Muscle of leg (tissue), 11 donors: ENCODE data around the gene RSPH9. TPM values are rescaled to one million over a fixed set of nuclear protein-coding genes. Genes with fewer than 3 reads are reported as not detected.
A peak's percentile ranks its signal among the peaks of the same experiment; 100 is the strongest.

ENCODE experiments used
- DNase-seq: peaks from one replicate; pipeline ENCODE4 v3.0.0; 2013
- H3K27ac ChIP-seq: one replicate; pipeline ENCODE4 v1.5.1; 2013; ENCODE audit warnings: mild to moderate bottlenecking, low read length, control low read depth
- H3K27me3 ChIP-seq: one replicate; pipeline ENCODE4 v1.6.1; 2013; ENCODE audit warnings: low read length; ENCODE audit not compliant: control insufficient read depth, insufficient read depth
- H3K36me3 ChIP-seq: one replicate; pipeline ENCODE4 v1.6.1; 2013; ENCODE audit warnings: low read length; ENCODE audit not compliant: control insufficient read depth, insufficient read depth
- H3K4me1 ChIP-seq: one replicate; pipeline ENCODE4 v1.6.1; 2013; ENCODE audit warnings: low read length; ENCODE audit not compliant: control insufficient read depth, insufficient read depth
- H3K4me3 ChIP-seq: one replicate; pipeline ENCODE4 v1.5.1; 2013; ENCODE audit warnings: low read length, control low read depth
- H3K9me3 ChIP-seq: replicated peaks from 2 replicates; pipeline ENCODE4 v1.6.1; 2013; ENCODE audit warnings: low read depth, low read length; ENCODE audit not compliant: control insufficient read depth
- WGBS: methylation state at CpG from one replicate; pipeline ENCODE4 v1.1.5; 2013; ENCODE audit warnings: missing lambda C conversion rate; ENCODE audit not compliant: insufficient coverage; 5-methylcytosine and 5-hydroxymethylcytosine counted together
- polyA plus RNA-seq, 8 donors: library from polyadenylated mRNA; unstranded; fragments of 120-200 nt; gene quantifications; one replicate each; pipeline versions ENCODE4 v1.2.1 to v1.2.3, GENCODE V29; 2013; ENCODE audit warnings: inconsistent platforms in 1 of 8, low replicate concordance in 1 of 8; ENCODE audit not compliant: insufficient read length in 8 of 8, insufficient read depth in 1 of 8
- total RNA-seq: library from RNA; stranded (reverse); fragments of 120-200 nt; gene quantifications from one replicate; pipeline ENCODE4 v1.2.4, GENCODE V29; 2013

RSPH9 gene
- total and polyA plus RNA-seq, 9 donors: 0.41 to 1.1 (median 0.78) TPM

- Histone ChIP-seq H3K36me3 (no peaks in the 10 kb centered on the region), H3K27me3 (peaks cover 6% of the 10 kb centered on the region), H3K27ac (peak overlapping the region; percentile 35), H3K4me3 (no peak overlapping the region), H3K9me3 (no peaks in the 10 kb centered on the region), H3K4me1 (peaks cover 55% of the 10 kb centered on the region)
- 74% methylated on average over 6 of the region's 13 CpGs for WGBS
- DNase-seq: no peak
Measured at GRCh38 chr6:43718387-43719105, 73.7 kb downstream of the RSPH9 start.

DNA sequence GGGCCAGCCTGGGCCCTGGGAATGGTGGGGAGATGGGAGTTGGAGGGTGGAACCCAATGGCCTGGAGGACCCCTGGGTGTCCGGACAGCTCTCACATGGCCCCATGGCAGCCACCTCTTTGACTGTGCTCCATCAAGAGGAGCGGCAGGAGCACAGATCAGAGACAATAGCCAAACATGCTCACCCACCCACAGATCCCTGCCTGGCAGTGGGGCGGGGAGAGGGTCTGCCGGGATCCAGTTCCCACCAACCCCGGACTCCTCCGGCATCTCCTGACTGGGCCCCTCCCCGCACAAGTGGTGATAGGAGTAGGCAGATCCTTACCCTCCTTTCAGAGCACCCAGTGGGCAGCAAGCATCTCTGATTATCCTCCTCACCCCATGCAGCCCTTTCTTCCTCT lies 74.7 kb downstream of the RSPH9 start:
- Histone ChIP-seq H3K9me3 (no peaks in the 10 kb centered on the region), H3K36me3 (no peaks in the 10 kb centered on the region), H3K27ac (no peak overlapping the region), H3K4me3 (no peak overlapping the region), H3K27me3 (peaks cover 6% of the 10 kb centered on the region), H3K4me1 (peaks cover 50% of the 10 kb centered on the region)
- WGBS: 88% methylated on average over 3 of the region's 7 CpGs
- DNase-seq: no peak

DNA sequence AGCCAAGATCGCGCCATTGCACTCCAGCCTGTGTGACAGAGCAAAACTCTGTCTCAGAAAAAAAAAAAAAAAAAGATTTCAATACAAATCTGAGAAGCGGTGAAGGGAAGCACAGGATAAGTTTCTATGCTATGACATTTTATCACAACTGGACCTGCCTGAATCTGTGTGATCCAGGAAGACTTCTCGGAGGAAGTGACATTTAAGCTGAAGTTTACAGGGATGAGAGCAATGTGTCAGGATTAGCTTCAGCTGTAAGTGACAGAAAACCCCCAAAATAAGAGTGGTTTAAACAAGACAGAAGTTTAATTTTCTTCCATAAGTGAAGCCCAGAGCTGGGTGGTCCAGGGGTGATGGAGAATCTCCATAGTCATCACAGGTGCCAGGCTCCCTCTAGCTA lies 76.2 kb downstream of the RSPH9 start:
- H3K9me3 ChIP-seq: no peaks in the 10 kb centered on the region

More for the DNA sequence above, 76.2 kb downstream of the RSPH9 start:
- H3K27me3 ChIP-seq: peaks cover 8% of the 10 kb centered on the region
- WGBS: 100% methylated on average over 1 of the region's 4 CpGs
- H3K4me1 ChIP-seq: peaks cover 46% of the 10 kb centered on the region
- H3K4me3 ChIP-seq: no peak overlapping the region
- no peak overlapping the region for H3K27ac ChIP-seq
- DNase-seq: no peak
- H3K36me3 ChIP-seq: no peaks in the 10 kb centered on the region

Other genes starting within 250 kb of the RSPH9 start
- 10.7 TPM for gene ABCC10, start 217.5 kb upstream of the RSPH9 start, total RNA-seq
- 10 to 100 TPM; 13.1 to 22.0 (median 14.9) TPM for gene ABCC10, start 217.5 kb upstream of the RSPH9 start, polyA plus RNA-seq
- 2.0 TPM for gene DLK2, start 189.5 kb upstream of the RSPH9 start, total RNA-seq
- gene DLK2, start 189.5 kb upstream of the RSPH9 start, polyA plus RNA-seq: 1 to 10 TPM; 1.7 to 3.5 (median 2.4) TPM
- 15.9 TPM for gene TJAP1, start 167.5 kb upstream of the RSPH9 start, total RNA-seq
- gene TJAP1, start 167.5 kb upstream of the RSPH9 start, polyA plus RNA-seq: 10 to 100 TPM; 19.4 to 31.4 (median 25.9) TPM
- 0.22 TPM for gene LRRC73, start 134.7 kb upstream of the RSPH9 start, total RNA-seq
- under 1 TPM; 0.11 to 0.27 (median 0.15) TPM for gene LRRC73, start 134.7 kb upstream of the RSPH9 start, polyA plus RNA-seq
- gene YIPF3, start 128.1 kb upstream of the RSPH9 start, total RNA-seq: 59.5 TPM
- 10 to 100 TPM; 80.7 to 98.0 (median 91.2) TPM for gene YIPF3, start 128.1 kb upstream of the RSPH9 start, polyA plus RNA-seq
- 21.1 TPM for gene POLR1C, start 127.9 kb upstream of the RSPH9 start, total RNA-seq
- gene POLR1C, start 127.9 kb upstream of the RSPH9 start, polyA plus RNA-seq: 10 to 100 TPM; 16.7 to 22.2 (median 19.2) TPM
- gene XPO5, start 69.0 kb upstream of the RSPH9 start, total RNA-seq: 17.2 TPM
- gene XPO5, start 69.0 kb upstream of the RSPH9 start, polyA plus RNA-seq: 10 to 100 TPM; 21.5 to 38.2 (median 25.5) TPM
- gene POLH, start 68.9 kb upstream of the RSPH9 start, total RNA-seq: 8.2 TPM
- gene POLH, start 68.9 kb upstream of the RSPH9 start, polyA plus RNA-seq: 10 to 100 TPM in 7 of 8 donors, 1 to 10 TPM in 1; 8.1 to 15.3 (median 12.0) TPM
- gene GTPBP2, start 15.8 kb upstream of the RSPH9 start, total RNA-seq: 33.5 TPM
- gene GTPBP2, start 15.8 kb upstream of the RSPH9 start, polyA plus RNA-seq: 10 to 100 TPM; 31.2 to 44.8 (median 37.7) TPM
- gene MAD2L1BP, start 9.2 kb upstream of the RSPH9 start, total RNA-seq: 23.6 TPM
- 10 to 100 TPM; 17.4 to 21.7 (median 19.3) TPM for gene MAD2L1BP, start 9.2 kb upstream of the RSPH9 start, polyA plus RNA-seq
- gene MRPS18A, start 42.8 kb downstream of the RSPH9 start, total RNA-seq: 43.5 TPM
- gene MRPS18A, start 42.8 kb downstream of the RSPH9 start, polyA plus RNA-seq: 10 to 100 TPM; 28.4 to 43.7 (median 32.0) TPM
- 63.1 TPM for gene VEGFA, start 125.2 kb downstream of the RSPH9 start, total RNA-seq
- 10 to 100 TPM; 59.4 to 89.9 (median 70.5) TPM for gene VEGFA, start 125.2 kb downstream of the RSPH9 start, polyA plus RNA-seq